C4-2B (cell line): Measurements from ENCODE around the gene DGKD.

ENCODE experiments used
- ZFX ChIP-seq: fragments of 450-650 bp; IDR thresholded peaks from 2 replicates; pipeline ENCODE4 v1.6.1; 2017
- TF ChIP-seq, protein P1 (sequence below): fragments of 450-650 bp; conservative IDR thresholded peaks from 2 replicates; pipeline ENCODE4 v1.5.1; 2017; ENCODE audit warnings: mild to moderate bottlenecking

DNA sequence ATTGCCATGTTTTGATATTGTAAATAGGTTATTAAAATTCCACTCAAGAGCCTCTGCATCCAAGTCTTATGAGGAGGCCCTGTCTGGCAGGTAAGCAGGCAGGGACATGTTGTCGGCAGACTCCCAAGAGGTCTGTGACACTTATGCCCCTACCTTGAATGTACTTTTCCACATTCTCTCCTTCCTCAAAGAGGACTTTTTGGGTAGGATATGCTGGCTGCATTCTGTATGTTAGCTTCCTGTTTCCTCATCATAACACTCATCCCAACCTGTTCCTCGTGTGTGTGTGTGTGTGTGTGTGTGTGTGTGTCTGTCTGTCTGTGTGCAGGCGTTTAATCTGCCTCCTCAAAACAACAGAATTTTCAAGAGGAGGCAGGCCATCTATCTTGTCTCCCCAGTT is 137.0 kb downstream of the DGKD start:
- TF ChIP-seq, protein P1, sequence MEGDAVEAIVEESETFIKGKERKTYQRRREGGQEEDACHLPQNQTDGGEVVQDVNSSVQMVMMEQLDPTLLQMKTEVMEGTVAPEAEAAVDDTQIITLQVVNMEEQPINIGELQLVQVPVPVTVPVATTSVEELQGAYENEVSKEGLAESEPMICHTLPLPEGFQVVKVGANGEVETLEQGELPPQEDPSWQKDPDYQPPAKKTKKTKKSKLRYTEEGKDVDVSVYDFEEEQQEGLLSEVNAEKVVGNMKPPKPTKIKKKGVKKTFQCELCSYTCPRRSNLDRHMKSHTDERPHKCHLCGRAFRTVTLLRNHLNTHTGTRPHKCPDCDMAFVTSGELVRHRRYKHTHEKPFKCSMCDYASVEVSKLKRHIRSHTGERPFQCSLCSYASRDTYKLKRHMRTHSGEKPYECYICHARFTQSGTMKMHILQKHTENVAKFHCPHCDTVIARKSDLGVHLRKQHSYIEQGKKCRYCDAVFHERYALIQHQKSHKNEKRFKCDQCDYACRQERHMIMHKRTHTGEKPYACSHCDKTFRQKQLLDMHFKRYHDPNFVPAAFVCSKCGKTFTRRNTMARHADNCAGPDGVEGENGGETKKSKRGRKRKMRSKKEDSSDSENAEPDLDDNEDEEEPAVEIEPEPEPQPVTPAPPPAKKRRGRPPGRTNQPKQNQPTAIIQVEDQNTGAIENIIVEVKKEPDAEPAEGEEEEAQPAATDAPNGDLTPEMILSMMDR, result no peak
- TF ChIP-seq ZFX, result no peak
